ENCODE measurements around the gene EPS15.

Gene EPS15

GRCh38 chr1:51549901-51550300 lies 30.8 kb upstream of the EPS15 start:
- ChIA-PET POLR2A (no interaction called here), CTCF (interaction anchor here (1.3 kb wide), 2 partner anchors 12 to 15 kb away, joined by 4 to 7 read pairs; no protein-coding TSS in a partner anchor)
- no peak overlapping the region for H3K4me3 ChIP-seq (ENCODE audit: low read depth, low read length)
- TF ChIP-seq CTCF (IDR thresholded peaks at IDR 0.05; ENCODE audit: insufficient read depth, low read length, missing control alignments), result no peak
- no peak for DNase-seq (ENCODE audit: low read depth, low spot score)

- POLR2A ChIA-PET, result no interaction called here
- no peak overlapping the region for H3K4me3 ChIP-seq (ENCODE audit: low read depth, low read length)
- no peak for TF ChIP-seq CTCF (IDR thresholded peaks at IDR 0.05; ENCODE audit: insufficient read depth, low read length, missing control alignments)
- DNase-seq (ENCODE audit: low read depth, low spot score), result no peak
- CTCF ChIA-PET, result interaction anchor here (1.2 to 6.3 kb wide), 4 partner anchors 12 to 14 kb away, joined by 4 to 33 read pairs (median 6); no protein-coding TSS in a partner anchor
Observed at GRCh38 chr1:51549016-51549619, 30.1 kb upstream of the EPS15 start.

DNA sequence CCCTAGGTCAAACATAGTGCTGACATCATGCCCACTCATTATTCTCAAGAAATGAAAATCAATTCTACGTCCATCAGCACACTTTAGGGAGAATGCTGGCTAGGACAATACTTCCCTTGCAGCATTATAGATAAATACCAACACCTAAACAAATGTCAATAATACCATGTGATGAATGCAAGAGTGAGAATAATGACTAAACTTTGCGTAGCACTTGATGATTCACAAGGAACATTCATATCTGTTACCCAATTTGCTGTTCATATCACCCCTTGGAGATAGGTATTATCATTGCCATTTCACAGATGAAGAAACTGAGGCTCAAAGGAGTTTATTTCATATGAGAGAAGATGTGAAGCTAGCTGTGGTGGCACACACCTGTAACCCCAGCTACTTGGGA lies 24.8 kb upstream of the EPS15 start:
- ChIA-PET CTCF (interaction anchor here (1.2 to 6.3 kb wide), 2 partner anchors 9 to 225 kb away, joined by 3 to 33 read pairs; no protein-coding TSS in a partner anchor), POLR2A (no interaction called here)
- no peak overlapping the region for H3K4me3 ChIP-seq (ENCODE audit: low read depth, low read length)
- no peak for TF ChIP-seq CTCF (IDR thresholded peaks at IDR 0.05; ENCODE audit: insufficient read depth, low read length, missing control alignments)
- no peak for DNase-seq (ENCODE audit: low read depth, low spot score)

DNA sequence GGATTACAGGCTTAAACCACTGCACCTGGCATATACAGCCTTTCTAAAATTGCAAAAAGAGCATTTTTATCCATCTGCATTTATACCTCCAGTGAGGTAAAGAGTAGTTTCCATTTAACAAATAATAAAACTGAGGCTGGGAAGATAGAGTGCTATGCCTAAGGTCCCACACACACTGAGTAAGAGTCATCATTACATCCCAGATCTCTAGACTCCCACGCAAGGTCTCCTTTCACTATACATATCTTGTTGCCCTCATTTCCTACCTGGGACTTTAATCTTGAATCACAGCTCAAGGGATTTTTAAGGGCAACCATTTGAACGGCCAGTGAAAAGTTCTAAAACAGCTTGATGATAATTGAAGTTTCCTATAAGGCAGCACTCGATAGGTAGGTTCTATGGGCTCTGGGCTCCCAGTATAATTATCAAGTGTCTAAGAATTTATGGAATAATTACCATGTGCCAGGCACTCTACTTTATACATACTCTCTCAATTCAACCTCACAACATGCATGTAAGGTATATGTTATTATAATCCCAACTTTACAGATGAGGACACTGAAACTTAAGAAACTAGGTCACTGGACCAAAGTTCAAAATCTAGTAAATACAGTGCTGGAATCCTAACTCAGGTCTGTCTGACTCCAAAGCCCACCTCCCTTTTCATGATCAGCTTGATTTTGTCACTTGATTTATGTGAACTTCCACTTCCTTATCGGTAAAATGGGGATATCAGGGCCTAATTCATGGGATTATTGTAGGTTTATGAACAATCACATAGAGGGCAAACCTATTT lies 23.3 kb upstream of the EPS15 start:
- no peak for DNase-seq (ENCODE audit: low read depth, low spot score)
- CTCF ChIA-PET, result interaction anchor here (1.4 kb wide), 1 partner anchor 20 kb away, joined by 5 read pairs; no protein-coding TSS in a partner anchor
- TF ChIP-seq CTCF (IDR thresholded peaks at IDR 0.05; ENCODE audit: insufficient read depth, low read length, missing control alignments), result no peak
- POLR2A ChIA-PET, result no interaction called here
- H3K4me3 ChIP-seq (ENCODE audit: low read depth, low read length), result no peak overlapping the region

DNA sequence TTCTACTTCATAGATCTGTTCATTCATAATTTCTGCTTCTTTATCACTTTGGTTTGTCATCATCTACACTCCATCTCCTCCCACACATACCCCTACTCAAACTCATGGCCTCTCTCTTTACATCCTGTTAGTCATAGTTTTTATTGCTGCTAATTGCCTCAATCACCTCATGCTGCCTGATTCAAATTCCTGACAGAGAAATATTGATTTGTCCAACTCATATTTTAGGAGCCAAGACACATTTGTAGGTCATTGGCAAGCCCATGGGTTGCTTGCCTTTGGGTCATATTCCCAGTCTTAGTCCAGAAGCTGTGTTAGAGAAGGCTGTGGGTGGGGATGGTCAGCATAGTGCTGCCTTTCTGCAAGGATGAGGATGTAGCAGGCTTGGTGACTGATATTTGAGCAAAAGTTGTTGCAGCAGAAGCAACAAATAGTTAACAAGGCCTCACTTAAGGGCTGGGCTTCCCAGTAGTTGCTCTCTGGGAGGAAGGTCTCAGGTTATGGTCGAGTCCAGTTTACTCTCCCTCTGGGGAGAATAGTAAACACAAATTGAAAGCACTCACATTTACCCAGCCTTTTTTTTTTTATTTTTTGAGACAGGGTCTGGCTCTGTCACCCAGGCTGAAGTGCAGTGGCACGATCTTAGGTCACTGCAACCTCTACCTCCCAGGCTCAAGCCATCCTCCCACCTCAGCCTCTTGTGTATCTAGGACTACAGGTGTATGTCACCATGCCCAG lies 22.4 kb upstream of the EPS15 start:
- POLR2A ChIA-PET, result no interaction called here

More for the DNA sequence above, 22.4 kb upstream of the EPS15 start:
- DNase-seq (ENCODE audit: low read depth, low spot score), result no peak
- H3K4me3 ChIP-seq (ENCODE audit: low read depth, low read length), result no peak overlapping the region
- CTCF ChIA-PET, result interaction anchor here (1.1 to 1.4 kb wide), 3 partner anchors 19 to 247 kb away, joined by 3 to 5 read pairs (median 3); no protein-coding TSS in a partner anchor
- no peak for TF ChIP-seq CTCF (IDR thresholded peaks at IDR 0.05; ENCODE audit: insufficient read depth, low read length, missing control alignments)
